ENCODE data around the gene CYP3A4. TPM values are rescaled to one million over a fixed set of nuclear protein-coding genes. Genes with fewer than 3 reads are reported as not detected.

CYP3A4 gene
- total and polyA plus RNA-seq, 7 donors, result 0.25 to 3.6 (median 0.69) TPM; not detected in 4

GRCh38 chr7:99742737-99743394 lies 41.1 kb downstream of the CYP3A4 start:
- Histone ChIP-seq H3K4me1 (no peaks in the 10 kb centered on the region), H3K27me3 (no peaks in the 10 kb centered on the region), H3K4me3 (no peak overlapping the region), H3K27ac (no peak overlapping the region), H3K36me3 (no peaks in the 10 kb centered on the region), H3K9me3 (no peaks in the 10 kb centered on the region)
- intact Hi-C loops (cut with DNase I), result no loop called here
- WGBS, 2 donors, result 86 to 90% methylated on average over 4 of the region's 4 CpGs
- DNase-seq, result no peak
- TF ChIP-seq, protein P1, sequence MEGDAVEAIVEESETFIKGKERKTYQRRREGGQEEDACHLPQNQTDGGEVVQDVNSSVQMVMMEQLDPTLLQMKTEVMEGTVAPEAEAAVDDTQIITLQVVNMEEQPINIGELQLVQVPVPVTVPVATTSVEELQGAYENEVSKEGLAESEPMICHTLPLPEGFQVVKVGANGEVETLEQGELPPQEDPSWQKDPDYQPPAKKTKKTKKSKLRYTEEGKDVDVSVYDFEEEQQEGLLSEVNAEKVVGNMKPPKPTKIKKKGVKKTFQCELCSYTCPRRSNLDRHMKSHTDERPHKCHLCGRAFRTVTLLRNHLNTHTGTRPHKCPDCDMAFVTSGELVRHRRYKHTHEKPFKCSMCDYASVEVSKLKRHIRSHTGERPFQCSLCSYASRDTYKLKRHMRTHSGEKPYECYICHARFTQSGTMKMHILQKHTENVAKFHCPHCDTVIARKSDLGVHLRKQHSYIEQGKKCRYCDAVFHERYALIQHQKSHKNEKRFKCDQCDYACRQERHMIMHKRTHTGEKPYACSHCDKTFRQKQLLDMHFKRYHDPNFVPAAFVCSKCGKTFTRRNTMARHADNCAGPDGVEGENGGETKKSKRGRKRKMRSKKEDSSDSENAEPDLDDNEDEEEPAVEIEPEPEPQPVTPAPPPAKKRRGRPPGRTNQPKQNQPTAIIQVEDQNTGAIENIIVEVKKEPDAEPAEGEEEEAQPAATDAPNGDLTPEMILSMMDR (IDR thresholded peaks at IDR 0.05), result no peak
- TF ChIP-seq POLR2AphosphoS5 (IDR thresholded peaks at IDR 0.05) (no peak), EP300 (IDR thresholded peaks at IDR 0.05) (no peak), POLR2A (IDR thresholded peaks at IDR 0.05) (no peak)

- intact Hi-C loops (cut with DNase I), result no loop called here
- Histone ChIP-seq H3K4me1 (no peaks in the 10 kb centered on the region), H3K4me3 (no peak overlapping the region), H3K36me3 (no peaks in the 10 kb centered on the region), H3K27ac (no peak overlapping the region), H3K9me3 (no peaks in the 10 kb centered on the region), H3K27me3 (no peaks in the 10 kb centered on the region)
- WGBS, 2 donors, result 93 to 94% methylated on average over 2 of the region's 2 CpGs
- no peak for DNase-seq
- TF ChIP-seq POLR2A (IDR thresholded peaks at IDR 0.05) (no peak), POLR2AphosphoS5 (IDR thresholded peaks at IDR 0.05) (no peak), EP300 (IDR thresholded peaks at IDR 0.05) (no peak)
- TF ChIP-seq, protein P1 (IDR thresholded peaks at IDR 0.05), result no peak
Observed at GRCh38 chr7:99741441-99741795, 42.6 kb downstream of the CYP3A4 start.

GRCh38 chr7:99740573-99741440 lies 43.2 kb downstream of the CYP3A4 start:
- Histone ChIP-seq H3K27ac (no peak overlapping the region), H3K4me3 (no peak overlapping the region)
- WGBS, 2 donors, result 81 to 91% methylated on average over 5 of the region's 5 CpGs

DNA sequence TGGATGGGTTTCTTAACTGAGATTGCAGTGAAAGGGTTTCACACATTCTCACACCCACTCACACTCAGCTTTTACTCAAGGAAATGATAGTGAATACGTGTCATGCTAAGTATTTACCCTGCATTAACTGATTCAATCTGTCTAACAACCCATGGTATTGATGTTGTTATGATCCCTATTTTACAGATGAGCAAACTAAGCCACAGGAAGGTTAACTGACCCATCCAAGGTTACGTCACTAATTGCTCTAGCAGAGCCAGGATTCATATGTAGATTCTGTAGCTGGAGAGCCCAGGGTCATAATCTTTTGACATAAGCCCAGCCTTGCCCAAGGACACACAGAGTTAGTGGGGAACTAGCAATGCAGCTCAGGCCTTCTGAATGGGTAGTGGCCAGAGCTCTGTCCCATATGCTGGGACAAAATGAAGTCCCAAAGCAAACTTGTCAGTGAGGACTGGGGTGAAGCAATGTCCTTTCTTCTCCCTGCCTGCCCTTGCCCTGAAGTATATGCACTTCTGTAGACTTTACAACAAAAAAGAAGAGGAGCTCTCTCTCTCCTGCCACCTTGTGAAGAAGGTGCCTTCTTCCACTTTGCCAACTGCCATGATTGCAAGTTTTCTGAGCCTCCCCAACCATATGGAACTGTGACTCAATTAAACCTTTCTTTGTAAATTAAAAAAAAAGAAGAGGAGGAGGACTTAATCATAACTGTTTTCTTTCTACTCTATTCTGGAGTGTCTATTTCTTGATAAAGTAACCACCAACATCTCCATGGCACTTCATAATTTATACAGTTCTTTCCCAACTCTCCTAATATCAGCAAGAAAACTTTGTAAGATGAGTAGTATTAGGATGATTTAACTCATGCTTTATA lies 44.0 kb downstream of the CYP3A4 start:
- no peak overlapping the region for H3K4me3 ChIP-seq
- DNase-seq, result no peak
- WGBS, 2 donors, result 86 to 93% methylated on average over 2 of the region's 2 CpGs
- TF ChIP-seq POLR2AphosphoS5 (IDR thresholded peaks at IDR 0.05), result no peak
- no peak for TF ChIP-seq POLR2A (IDR thresholded peaks at IDR 0.05)
- no peak for TF ChIP-seq EP300 (IDR thresholded peaks at IDR 0.05)
- TF ChIP-seq, protein P1 (IDR thresholded peaks at IDR 0.05), result no peak
- intact Hi-C loops (cut with DNase I), result no loop called here
- H3K9me3 ChIP-seq, result no peaks in the 10 kb centered on the region
- H3K36me3 ChIP-seq, result no peaks in the 10 kb centered on the region
- H3K4me1 ChIP-seq, result no peaks in the 10 kb centered on the region
- H3K27me3 ChIP-seq, result no peaks in the 10 kb centered on the region
- no peak overlapping the region for H3K27ac ChIP-seq

More at GRCh38 chr7:99740573-99741440, 43.2 kb downstream of the CYP3A4 start:
- no peaks in the 10 kb centered on the region for H3K4me1 ChIP-seq
- H3K9me3 ChIP-seq, result no peaks in the 10 kb centered on the region
- H3K27me3 ChIP-seq, result no peaks in the 10 kb centered on the region
- no peak for TF ChIP-seq EP300 (IDR thresholded peaks at IDR 0.05)
- no peak for TF ChIP-seq POLR2AphosphoS5 (IDR thresholded peaks at IDR 0.05)
- no peak for TF ChIP-seq POLR2A (IDR thresholded peaks at IDR 0.05)
- TF ChIP-seq, protein P1 (IDR thresholded peaks at IDR 0.05), result no peak
- no peak for DNase-seq
- intact Hi-C loops (cut with DNase I), result no loop called here
- H3K36me3 ChIP-seq, result no peaks in the 10 kb centered on the region
